ENCODE results near the gene CAMTA1.

The CAMTA1 gene

GRCh38 chr1:7460807-7461206 is 675.6 kb downstream of the CAMTA1 start:
- no peak overlapping the region for H3K4me3 ChIP-seq (ENCODE audit: low read length)
- no peak for DNase-seq (ENCODE audit: low read depth)
- peak; percentile 35 for TF ChIP-seq CTCF (conservative IDR thresholded peaks at IDR 0.05; ENCODE audit: low read depth, low read length)

- DNase-seq (ENCODE audit: low read depth): no peak
- H3K4me3 ChIP-seq (ENCODE audit: low read length): no peak overlapping the region
- no peak for TF ChIP-seq CTCF (conservative IDR thresholded peaks at IDR 0.05; ENCODE audit: low read depth, low read length)
Measured at GRCh38 chr1:7462617-7463016, 677.4 kb downstream of the CAMTA1 start.

GRCh38 chr1:7463526-7463925 is 678.3 kb downstream of the CAMTA1 start:
- no peak overlapping the region for H3K4me3 ChIP-seq (ENCODE audit: low read length)
- no peak for TF ChIP-seq CTCF (conservative IDR thresholded peaks at IDR 0.05; ENCODE audit: low read depth, low read length)
- DNase-seq (ENCODE audit: low read depth): no peak

GRCh38 chr1:7464736-7465135 is 679.5 kb downstream of the CAMTA1 start:
- no peak for DNase-seq (ENCODE audit: low read depth)
- H3K4me3 ChIP-seq (ENCODE audit: low read length): no peak overlapping the region
- TF ChIP-seq CTCF (conservative IDR thresholded peaks at IDR 0.05; ENCODE audit: low read depth, low read length): no peak

- no peak overlapping the region for H3K4me3 ChIP-seq (ENCODE audit: low read length)
- no peak for TF ChIP-seq CTCF (conservative IDR thresholded peaks at IDR 0.05; ENCODE audit: low read depth, low read length)
Measured at GRCh38 chr1:7467476-7468175, 682.4 kb downstream of the CAMTA1 start.

GRCh38 chr1:7468248-7468647 is 683.0 kb downstream of the CAMTA1 start:
- DNase-seq (ENCODE audit: low read depth): no peak
- no peak for TF ChIP-seq CTCF (conservative IDR thresholded peaks at IDR 0.05; ENCODE audit: low read depth, low read length)
- no peak overlapping the region for H3K4me3 ChIP-seq (ENCODE audit: low read length)

More at GRCh38 chr1:7467476-7468175, 682.4 kb downstream of the CAMTA1 start:
- DNase-seq (ENCODE audit: low read depth): no peak

- H3K4me3 ChIP-seq (ENCODE audit: low read length): no peak overlapping the region
- peak; percentile 90 for DNase-seq (ENCODE audit: low read depth)
- no peak for TF ChIP-seq CTCF (conservative IDR thresholded peaks at IDR 0.05; ENCODE audit: low read depth, low read length)
Measured at GRCh38 chr1:7469255-7469938, 684.1 kb downstream of the CAMTA1 start.

Measured in retinal pigment epithelial cell (primary cell).